Measurements from ENCODE around the gene PSMD9.

The PSMD9 gene

GRCh38 chr12:121892673-121893561 lies 4.3 kb downstream of the PSMD9 start:
- H3K14ac ChIP-seq (ENCODE audit: low read length) = no peak overlapping the region
- no peak overlapping the region for H2BK12ac ChIP-seq (ENCODE audit: low read length)
- no peak overlapping the region for H3K27ac ChIP-seq (ENCODE audit: low read depth, low read length)
- H3K9me3 ChIP-seq (ENCODE audit: insufficient read depth, low read depth, low read length) = no peaks in the 10 kb centered on the region
- H2AK5ac ChIP-seq (ENCODE audit: low read length) = no peak overlapping the region
- peaks cover 10 to 15% of the 10 kb centered on the region in 2 experiments for H3K36me3 ChIP-seq (ENCODE audit: control insufficient read depth in 1 of 2, insufficient read depth in 2 of 2, low read length in 2 of 2)
- peak overlapping the region; percentile 12 for H3K9ac ChIP-seq (ENCODE audit: low read length)
- no peak overlapping the region for H3K4me2 ChIP-seq (ENCODE audit: low read length)
- H3K79me2 ChIP-seq (ENCODE audit: control insufficient read depth, insufficient read depth, low read length, poor library complexity) = peaks cover 5% of the 10 kb centered on the region
- no CpG with 5 or more reads among the region's 13 CpGs for WGBS (ENCODE audit: extremely low coverage, insufficient coverage, insufficient read length)
- H4K8ac ChIP-seq (ENCODE audit: low read depth, low read length) = no peak overlapping the region
- H3K79me1 ChIP-seq (ENCODE audit: low read length) = peaks cover 7% of the 10 kb centered on the region
- no peaks in the 10 kb centered on the region for H3K27me3 ChIP-seq (ENCODE audit: insufficient read depth, low read length)
- DNase-seq = no peak
- H2AFZ ChIP-seq (ENCODE audit: insufficient read depth, low read length, poor library complexity) = no peak overlapping the region
- no peak overlapping the region for H4K91ac ChIP-seq (ENCODE audit: low read depth, low read length)
- H3K18ac ChIP-seq (ENCODE audit: low read length) = no peak overlapping the region
- no peak overlapping the region for H3K23ac ChIP-seq (ENCODE audit: low read length)
- H2BK120ac ChIP-seq (ENCODE audit: insufficient read depth, low read length, poor library complexity) = no peak overlapping the region
- no peak overlapping the region for H3K4me3 ChIP-seq (ENCODE audit: low read depth, low read length)
- H4K12ac ChIP-seq (ENCODE audit: low read depth, low read length) = no peak overlapping the region
- no peak overlapping the region for H2BK5ac ChIP-seq (ENCODE audit: low read depth, low read length, poor library complexity)
- H3K4me1 ChIP-seq (ENCODE audit: control insufficient read depth in 1 of 2, insufficient read depth in 2 of 2, low read length in 2 of 2) = peaks cover 3 to 10% of the 10 kb centered on the region in 2 experiments
- H3K4ac ChIP-seq (ENCODE audit: low read depth, low read length) = no peak overlapping the region

DNA sequence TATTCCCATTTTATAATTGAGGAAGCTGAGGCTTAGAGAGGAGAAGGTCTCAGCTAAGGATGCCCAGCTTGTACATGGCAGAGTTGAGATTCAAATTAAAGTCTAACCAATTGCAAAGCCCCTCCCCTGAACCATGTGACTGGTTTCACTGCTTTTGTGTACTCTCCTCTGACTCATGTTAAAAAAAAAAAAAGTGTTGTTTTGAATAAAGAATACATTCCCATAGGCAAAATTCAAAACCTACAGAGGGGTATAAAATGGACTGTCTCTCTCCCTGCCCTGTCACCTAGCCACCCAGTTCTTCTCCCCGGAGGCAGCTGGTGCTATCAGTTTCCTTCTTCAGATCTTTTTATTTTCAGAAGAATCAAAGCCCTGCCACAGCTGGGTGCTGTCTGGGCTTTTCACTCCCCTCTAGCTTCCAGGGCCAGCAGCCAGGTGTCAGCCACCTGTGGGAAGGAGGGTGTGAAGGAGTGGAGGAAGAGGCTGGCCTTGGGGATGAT lies 5.4 kb downstream of the PSMD9 start:
- H3K14ac ChIP-seq (ENCODE audit: low read length) = no peak overlapping the region
- no peak overlapping the region for H2BK12ac ChIP-seq (ENCODE audit: low read length)
- H2AK5ac ChIP-seq (ENCODE audit: low read length) = no peak overlapping the region
- no CpG with 5 or more reads among the region's 1 CpG for WGBS (ENCODE audit: extremely low coverage, insufficient coverage, insufficient read length)
- H3K9ac ChIP-seq (ENCODE audit: low read length) = no peak overlapping the region
- peaks cover 0 to 8% of the 10 kb centered on the region in 2 experiments for H3K4me1 ChIP-seq (ENCODE audit: control insufficient read depth in 1 of 2, insufficient read depth in 2 of 2, low read length in 2 of 2)
- H3K27me3 ChIP-seq (ENCODE audit: insufficient read depth, low read length) = no peaks in the 10 kb centered on the region
- H3K4me2 ChIP-seq (ENCODE audit: low read length) = no peak overlapping the region
- H3K4ac ChIP-seq (ENCODE audit: low read depth, low read length) = no peak overlapping the region
- peak in 1 of 2 donors; percentile 13 for DNase-seq
- peaks cover 14 to 18% of the 10 kb centered on the region in 2 experiments for H3K36me3 ChIP-seq (ENCODE audit: control insufficient read depth in 1 of 2, insufficient read depth in 2 of 2, low read length in 2 of 2)
- no peak overlapping the region for H3K27ac ChIP-seq (ENCODE audit: low read depth, low read length)
- H3K18ac ChIP-seq (ENCODE audit: low read length) = no peak overlapping the region
- H2AFZ ChIP-seq (ENCODE audit: insufficient read depth, low read length, poor library complexity) = no peak overlapping the region
- H2BK5ac ChIP-seq (ENCODE audit: low read depth, low read length, poor library complexity) = no peak overlapping the region
- H3K4me3 ChIP-seq (ENCODE audit: low read depth, low read length) = no peak overlapping the region
- no peak overlapping the region for H4K91ac ChIP-seq (ENCODE audit: low read depth, low read length)
- no peak overlapping the region for H3K23ac ChIP-seq (ENCODE audit: low read length)
- H2BK120ac ChIP-seq (ENCODE audit: insufficient read depth, low read length, poor library complexity) = no peak overlapping the region
- no peak overlapping the region for H4K12ac ChIP-seq (ENCODE audit: low read depth, low read length)
- H4K8ac ChIP-seq (ENCODE audit: low read depth, low read length) = no peak overlapping the region
- H3K79me2 ChIP-seq (ENCODE audit: control insufficient read depth, insufficient read depth, low read length, poor library complexity) = peaks cover 2% of the 10 kb centered on the region
- no peaks in the 10 kb centered on the region for H3K79me1 ChIP-seq (ENCODE audit: low read length)
- H3K9me3 ChIP-seq (ENCODE audit: insufficient read depth, low read depth, low read length) = no peaks in the 10 kb centered on the region

DNA sequence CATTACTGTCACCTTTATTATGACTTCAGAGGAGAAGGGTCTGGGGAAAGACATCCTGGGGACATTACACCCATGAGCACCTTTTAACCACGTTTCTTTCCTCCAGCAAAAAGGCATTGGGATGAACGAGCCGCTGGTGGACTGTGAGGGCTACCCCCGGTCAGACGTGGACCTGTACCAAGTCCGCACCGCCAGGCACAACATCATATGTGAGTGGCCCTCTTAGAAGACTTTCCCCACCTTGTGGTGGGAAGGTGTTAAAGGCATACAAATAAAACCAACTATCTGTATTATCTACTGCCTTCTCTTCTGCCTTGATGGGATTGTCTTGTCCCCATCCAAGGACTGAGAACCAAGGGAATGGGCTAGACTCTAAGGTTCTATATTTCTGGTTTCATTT lies 6.0 kb downstream of the PSMD9 start:
- no peaks in the 10 kb centered on the region for H3K79me1 ChIP-seq (ENCODE audit: low read length)
- no peak overlapping the region for H3K4ac ChIP-seq (ENCODE audit: low read depth, low read length)
- H2AFZ ChIP-seq (ENCODE audit: insufficient read depth, low read length, poor library complexity) = no peak overlapping the region
- peaks cover 18 to 24% of the 10 kb centered on the region in 2 experiments for H3K36me3 ChIP-seq (ENCODE audit: control insufficient read depth in 1 of 2, insufficient read depth in 2 of 2, low read length in 2 of 2)
- no peaks in the 10 kb centered on the region for H3K27me3 ChIP-seq (ENCODE audit: insufficient read depth, low read length)
- no peak overlapping the region for H3K4me2 ChIP-seq (ENCODE audit: low read length)
- peak; percentile 14 to 52 for DNase-seq
- H3K27ac ChIP-seq (ENCODE audit: low read depth, low read length) = no peak overlapping the region
- peaks cover under 1% of the 10 kb centered on the region for H3K79me2 ChIP-seq (ENCODE audit: control insufficient read depth, insufficient read depth, low read length, poor library complexity)
- H2BK5ac ChIP-seq (ENCODE audit: low read depth, low read length, poor library complexity) = no peak overlapping the region
- H4K91ac ChIP-seq (ENCODE audit: low read depth, low read length) = no peak overlapping the region
- no peaks in the 10 kb centered on the region for H3K9me3 ChIP-seq (ENCODE audit: insufficient read depth, low read depth, low read length)
- H2AK5ac ChIP-seq (ENCODE audit: low read length) = no peak overlapping the region
- no peak overlapping the region for H3K14ac ChIP-seq (ENCODE audit: low read length)
- no peak overlapping the region for H4K8ac ChIP-seq (ENCODE audit: low read depth, low read length)
- WGBS (ENCODE audit: extremely low coverage, insufficient coverage, insufficient read length) = no CpG with 5 or more reads among the region's 7 CpGs
- no peak overlapping the region for H3K23ac ChIP-seq (ENCODE audit: low read length)
- H3K4me1 ChIP-seq (ENCODE audit: control insufficient read depth in 1 of 2, insufficient read depth in 2 of 2, low read length in 2 of 2) = peaks cover 0 to 4% of the 10 kb centered on the region in 2 experiments
- no peak overlapping the region for H4K12ac ChIP-seq (ENCODE audit: low read depth, low read length)
- no peak overlapping the region for H2BK12ac ChIP-seq (ENCODE audit: low read length)
- H3K9ac ChIP-seq (ENCODE audit: low read length) = no peak overlapping the region
- no peak overlapping the region for H3K4me3 ChIP-seq (ENCODE audit: low read depth, low read length)
- no peak overlapping the region for H3K18ac ChIP-seq (ENCODE audit: low read length)
- no peak overlapping the region for H2BK120ac ChIP-seq (ENCODE audit: insufficient read depth, low read length, poor library complexity)

GRCh38 chr12:121898287-121898686 lies 9.7 kb downstream of the PSMD9 start:
- Histone ChIP-seq H3K14ac (ENCODE audit: low read length) (no peak overlapping the region), H2AFZ (ENCODE audit: insufficient read depth, low read length, poor library complexity) (no peak overlapping the region), H3K27ac (ENCODE audit: low read depth, low read length) (no peak overlapping the region), H2AK5ac (ENCODE audit: low read length) (no peak overlapping the region), H3K23ac (ENCODE audit: low read length) (no peak overlapping the region), H3K4ac (ENCODE audit: low read depth, low read length) (no peak overlapping the region), H3K36me3 (ENCODE audit: control insufficient read depth in 1 of 2, insufficient read depth in 2 of 2, low read length in 2 of 2) (peaks cover 40 to 42% of the 10 kb centered on the region in 2 experiments), H3K9ac (ENCODE audit: low read length) (no peak overlapping the region), H3K4me1 (ENCODE audit: control insufficient read depth in 1 of 2, insufficient read depth in 2 of 2, low read length in 2 of 2) (peaks cover 0 to 4% of the 10 kb centered on the region in 2 experiments), H2BK12ac (ENCODE audit: low read length) (no peak overlapping the region), H3K27me3 (ENCODE audit: insufficient read depth, low read length) (no peaks in the 10 kb centered on the region), H3K4me2 (ENCODE audit: low read length) (no peak overlapping the region), H4K12ac (ENCODE audit: low read depth, low read length) (no peak overlapping the region), H4K8ac (ENCODE audit: low read depth, low read length) (no peak overlapping the region), H3K4me3 (ENCODE audit: low read depth, low read length) (no peak overlapping the region), H2BK5ac (ENCODE audit: low read depth, low read length, poor library complexity) (no peak overlapping the region), H3K9me3 (ENCODE audit: insufficient read depth, low read depth, low read length) (no peaks in the 10 kb centered on the region), H2BK120ac (ENCODE audit: insufficient read depth, low read length, poor library complexity) (no peak overlapping the region), H3K18ac (ENCODE audit: low read length) (no peak overlapping the region), H3K79me1 (ENCODE audit: low read length) (no peaks in the 10 kb centered on the region), H4K91ac (ENCODE audit: low read depth, low read length) (no peak overlapping the region), H3K79me2 (ENCODE audit: control insufficient read depth, insufficient read depth, low read length, poor library complexity) (no peaks in the 10 kb centered on the region)
- DNase-seq = no peak
- no CpG with 5 or more reads among the region's 5 CpGs for WGBS (ENCODE audit: extremely low coverage, insufficient coverage, insufficient read length)
